ENCODE measurements around the gene PAX5.

DNA sequence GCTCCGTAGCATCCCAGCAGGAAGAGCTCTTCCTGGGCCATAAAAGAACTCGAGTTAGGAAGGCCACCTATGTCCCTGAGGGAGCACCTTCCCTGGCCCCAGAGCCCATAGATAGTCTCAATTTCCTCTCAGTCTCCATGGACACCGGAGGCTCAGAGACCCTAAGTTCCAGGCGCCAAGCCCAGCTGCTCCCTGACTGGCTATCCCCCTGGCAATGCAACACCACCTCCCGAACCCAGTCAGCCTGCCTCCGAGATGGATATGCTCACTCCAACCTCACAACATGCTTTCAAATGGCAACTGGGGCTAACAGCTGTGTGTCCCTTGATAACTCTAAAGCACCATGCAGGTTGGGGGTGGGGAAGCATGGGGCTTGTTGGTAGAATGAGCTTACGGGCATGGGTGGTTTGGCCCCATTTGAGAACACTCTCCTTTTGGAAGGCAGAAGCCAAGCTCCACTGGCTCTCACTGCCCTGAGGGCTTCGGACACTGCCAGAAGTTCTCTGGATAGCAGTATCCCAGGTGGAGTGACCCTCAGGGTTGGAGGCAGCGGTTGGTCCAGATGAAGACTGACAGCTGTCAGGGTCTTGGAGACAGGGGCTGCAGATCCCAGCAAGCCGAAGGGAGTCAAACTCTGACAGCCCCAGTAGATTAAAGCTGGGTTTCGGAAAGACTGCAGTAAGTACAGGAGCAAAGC, 165.3 kb downstream of the PAX5 start:
- TF ChIP-seq, protein P1, sequence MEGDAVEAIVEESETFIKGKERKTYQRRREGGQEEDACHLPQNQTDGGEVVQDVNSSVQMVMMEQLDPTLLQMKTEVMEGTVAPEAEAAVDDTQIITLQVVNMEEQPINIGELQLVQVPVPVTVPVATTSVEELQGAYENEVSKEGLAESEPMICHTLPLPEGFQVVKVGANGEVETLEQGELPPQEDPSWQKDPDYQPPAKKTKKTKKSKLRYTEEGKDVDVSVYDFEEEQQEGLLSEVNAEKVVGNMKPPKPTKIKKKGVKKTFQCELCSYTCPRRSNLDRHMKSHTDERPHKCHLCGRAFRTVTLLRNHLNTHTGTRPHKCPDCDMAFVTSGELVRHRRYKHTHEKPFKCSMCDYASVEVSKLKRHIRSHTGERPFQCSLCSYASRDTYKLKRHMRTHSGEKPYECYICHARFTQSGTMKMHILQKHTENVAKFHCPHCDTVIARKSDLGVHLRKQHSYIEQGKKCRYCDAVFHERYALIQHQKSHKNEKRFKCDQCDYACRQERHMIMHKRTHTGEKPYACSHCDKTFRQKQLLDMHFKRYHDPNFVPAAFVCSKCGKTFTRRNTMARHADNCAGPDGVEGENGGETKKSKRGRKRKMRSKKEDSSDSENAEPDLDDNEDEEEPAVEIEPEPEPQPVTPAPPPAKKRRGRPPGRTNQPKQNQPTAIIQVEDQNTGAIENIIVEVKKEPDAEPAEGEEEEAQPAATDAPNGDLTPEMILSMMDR (CRISPR knock-in tag; IDR thresholded peaks at IDR 0.05) = no peak
- no peak for TF ChIP-seq CHD4 (IDR thresholded peaks at IDR 0.05; ENCODE audit: borderline replicate concordance, low read length)
- TF ChIP-seq NFIC (IDR thresholded peaks at IDR 0.05; ENCODE audit: low read length) = no peak
- TF ChIP-seq, protein P2, sequence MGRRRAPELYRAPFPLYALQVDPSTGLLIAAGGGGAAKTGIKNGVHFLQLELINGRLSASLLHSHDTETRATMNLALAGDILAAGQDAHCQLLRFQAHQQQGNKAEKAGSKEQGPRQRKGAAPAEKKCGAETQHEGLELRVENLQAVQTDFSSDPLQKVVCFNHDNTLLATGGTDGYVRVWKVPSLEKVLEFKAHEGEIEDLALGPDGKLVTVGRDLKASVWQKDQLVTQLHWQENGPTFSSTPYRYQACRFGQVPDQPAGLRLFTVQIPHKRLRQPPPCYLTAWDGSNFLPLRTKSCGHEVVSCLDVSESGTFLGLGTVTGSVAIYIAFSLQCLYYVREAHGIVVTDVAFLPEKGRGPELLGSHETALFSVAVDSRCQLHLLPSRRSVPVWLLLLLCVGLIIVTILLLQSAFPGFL (CRISPR knock-in tag; IDR thresholded peaks at IDR 0.05) = no peak
- no peak for TF ChIP-seq CBX1 (IDR thresholded peaks at IDR 0.05; ENCODE audit: low read depth)
- TF ChIP-seq ZNF768 (CRISPR knock-in tag; IDR thresholded peaks at IDR 0.05) = no peak
- TF ChIP-seq ZBTB7A (CRISPR knock-in tag; IDR thresholded peaks at IDR 0.05) = no peak
- TF ChIP-seq MXI1 (IDR thresholded peaks at IDR 0.05; ENCODE audit: borderline replicate concordance, low read depth, low read length) = no peak
- no peak for TF ChIP-seq ZFP37 (CRISPR knock-in tag; IDR thresholded peaks at IDR 0.05; ENCODE audit: borderline replicate concordance)
- TF ChIP-seq JUN (CRISPR knock-in tag; IDR thresholded peaks at IDR 0.05) = no peak

Measured in HepG2 (cell line).